Esophagus squamous epithelium (tissue), 5 donors: Measurements from ENCODE around the gene DPYSL5. TPM values are rescaled to one million over a fixed set of nuclear protein-coding genes. Genes with fewer than 3 reads are reported as not detected.

ENCODE experiments used
- DNase-seq: peaks from one replicate; lab custom pipeline; 2025; lab: John Stamatoyannopoulos, UW
- H3K27ac ChIP-seq, 4 donors: fragments of 200-600 bp; sonication (generic); one replicate each; pipeline ENCODE4 v1.5.1; 2016 to 2019; ENCODE audit warnings: mild to moderate bottlenecking in 1 of 4
- H3K27me3 ChIP-seq, 4 donors: fragments of 200-600 bp; sonication (generic); 1 replicate in 3 of 4; 2 replicates in 1 of 4; pipeline versions ENCODE4 v1.5.1 to v1.6.0; 2017 to 2021; ENCODE audit warnings: antibody characterized with exemption in 1 of 4
- H3K36me3 ChIP-seq, 3 donors: fragments of 200-600 bp; sonication (generic); one replicate each; pipeline ENCODE4 v1.5.1; 2016 to 2019
- H3K4me1 ChIP-seq, 3 donors: fragments of 200-600 bp; sonication (generic); one replicate each; pipeline ENCODE4 v1.5.1; 2017 to 2019
- H3K4me3 ChIP-seq, 4 donors: fragments of 200-600 bp; sonication (generic); 1 replicate in 3 of 4; 2 replicates in 1 of 4; pipeline ENCODE4 v1.5.1; 2016 to 2019; ENCODE audit warnings: mild to moderate bottlenecking in 2 of 4, moderate library complexity in 1 of 4
- H3K9me3 ChIP-seq, 3 donors: fragments of 200-600 bp; sonication (generic); one replicate each; pipeline ENCODE4 v1.5.1; 2016 to 2019
- CTCF ChIP-seq, 6 experiments: fragments of 450-650 bp in 4 of 6; fragments of 200-600 bp in 2 of 6; sonication (generic) in 2 of 6; IDR thresholded peaks; one replicate each; pipeline ENCODE4 v1.5.1; 2016 to 2019; ENCODE audit warnings: antibody characterized with exemption in 6 of 6, mild to moderate bottlenecking in 4 of 6, moderate library complexity in 4 of 6
- POLR2A ChIP-seq, 4 donors: fragments of 450-650 bp; IDR thresholded peaks; one replicate each; pipeline ENCODE4 v1.6.1; 2017; ENCODE audit warnings: antibody characterized with exemption in 4 of 4, mild to moderate bottlenecking in 4 of 4, moderate library complexity in 3 of 4
- WGBS, 2 donors: methylation state at CpG; one replicate each; pipeline ENCODE4 v1.1.5; 2018; 5-methylcytosine and 5-hydroxymethylcytosine counted together
- intact Hi-C: fragments of 100-400 bp; cut with DNase I; formaldehyde crosslinking; loops from one replicate; pipeline ENCODE4 v1.15.0; 2022
- total RNA-seq, 4 donors: library from RNA; depleted of rRNA; stranded (reverse); fragments of >200 nt; gene quantifications; one replicate each; pipeline ENCODE4 v1.1.0, GENCODE V29; 2016
- donor health status: DM: yes; HTN: yes; CAD: no.

DPYSL5 gene
- total RNA-seq, 4 donors from 2014 or later: not detected

GRCh38 chr2:26848336-26849055, 564 bp downstream of the DPYSL5 start:
- no peaks in the 10 kb centered on the region for H3K36me3 ChIP-seq
- H3K9me3 ChIP-seq: no peaks in the 10 kb centered on the region
- peak overlapping the region; percentile 8 to 64 (median 29) for H3K4me3 ChIP-seq
- intact Hi-C loops: loop anchor here (5.0 kb wide), 1 partner anchor 94 kb away; no protein-coding TSS in a partner anchor
- 6 to 16% methylated on average over 3 to 5 of the region's 75 CpGs for WGBS, 2 donors
- no peak overlapping the region for H3K27ac ChIP-seq
- H3K27me3 ChIP-seq: peaks cover 38 to 100% (median 41%) of the 10 kb centered on the region in 4 donors
- H3K4me1 ChIP-seq: peaks cover 25 to 43% (median 27%) of the 10 kb centered on the region in 3 donors
- no peak for DNase-seq
- no peak for TF ChIP-seq CTCF (IDR thresholded peaks at IDR 0.05)
- TF ChIP-seq POLR2A (IDR thresholded peaks at IDR 0.05): no peak

GRCh38 chr2:26849056-26849999, 1.4 kb downstream of the DPYSL5 start:
- intact Hi-C loops: loop anchor here (5.0 kb wide), 1 partner anchor 93 kb away; no protein-coding TSS in a partner anchor
- 0 to 4% methylated on average over 14 to 27 of the region's 75 CpGs for WGBS, 2 donors
- Histone ChIP-seq H3K27me3 (peaks cover 38 to 100% (median 41%) of the 10 kb centered on the region in 4 donors), H3K36me3 (no peaks in the 10 kb centered on the region), H3K4me1 (peaks cover 25 to 43% (median 27%) of the 10 kb centered on the region in 3 donors), H3K4me3 (peak overlapping the region in 3 of 4 donors; percentile 3 to 64 (median 44)), H3K9me3 (no peaks in the 10 kb centered on the region), H3K27ac (no peak overlapping the region)
- no peak for DNase-seq
- no peak for TF ChIP-seq CTCF (IDR thresholded peaks at IDR 0.05)
- TF ChIP-seq POLR2A (IDR thresholded peaks at IDR 0.05): no peak

GRCh38 chr2:26850000-26850431, 2.1 kb downstream of the DPYSL5 start:
- 23 to 61% methylated on average over 7 to 13 of the region's 25 CpGs for WGBS, 2 donors
- Histone ChIP-seq H3K36me3 (no peaks in the 10 kb centered on the region), H3K27me3 (peaks cover 38 to 100% (median 41%) of the 10 kb centered on the region in 4 donors), H3K9me3 (no peaks in the 10 kb centered on the region), H3K4me1 (peaks cover 25 to 43% (median 27%) of the 10 kb centered on the region in 3 donors), H3K4me3 (peak overlapping the region in 1 of 4 donors; percentile 64), H3K27ac (no peak overlapping the region)
- DNase-seq: no peak
- intact Hi-C loops: loop anchor here (5.0 kb wide), 1 partner anchor 92 kb away; no protein-coding TSS in a partner anchor
- TF ChIP-seq POLR2A (IDR thresholded peaks at IDR 0.05) (no peak), CTCF (IDR thresholded peaks at IDR 0.05) (no peak)

GRCh38 chr2:26850505-26850904, 2.6 kb downstream of the DPYSL5 start:
- intact Hi-C loops: no loop called here
- peaks cover 38 to 100% (median 41%) of the 10 kb centered on the region in 4 donors for H3K27me3 ChIP-seq
- DNase-seq: no peak

More at GRCh38 chr2:26850505-26850904, 2.6 kb downstream of the DPYSL5 start:
- Histone ChIP-seq H3K4me3 (no peak overlapping the region), H3K27ac (no peak overlapping the region), H3K9me3 (no peaks in the 10 kb centered on the region), H3K36me3 (no peaks in the 10 kb centered on the region), H3K4me1 (peaks cover 25 to 43% (median 27%) of the 10 kb centered on the region in 3 donors)
- TF ChIP-seq POLR2A (IDR thresholded peaks at IDR 0.05): no peak
- TF ChIP-seq CTCF (IDR thresholded peaks at IDR 0.05): no peak
- 84 to 92% methylated on average over 1 of the region's 1 CpG for WGBS, 2 donors
